ENCODE results near the gene MINK1.

MINK1 gene

DNA sequence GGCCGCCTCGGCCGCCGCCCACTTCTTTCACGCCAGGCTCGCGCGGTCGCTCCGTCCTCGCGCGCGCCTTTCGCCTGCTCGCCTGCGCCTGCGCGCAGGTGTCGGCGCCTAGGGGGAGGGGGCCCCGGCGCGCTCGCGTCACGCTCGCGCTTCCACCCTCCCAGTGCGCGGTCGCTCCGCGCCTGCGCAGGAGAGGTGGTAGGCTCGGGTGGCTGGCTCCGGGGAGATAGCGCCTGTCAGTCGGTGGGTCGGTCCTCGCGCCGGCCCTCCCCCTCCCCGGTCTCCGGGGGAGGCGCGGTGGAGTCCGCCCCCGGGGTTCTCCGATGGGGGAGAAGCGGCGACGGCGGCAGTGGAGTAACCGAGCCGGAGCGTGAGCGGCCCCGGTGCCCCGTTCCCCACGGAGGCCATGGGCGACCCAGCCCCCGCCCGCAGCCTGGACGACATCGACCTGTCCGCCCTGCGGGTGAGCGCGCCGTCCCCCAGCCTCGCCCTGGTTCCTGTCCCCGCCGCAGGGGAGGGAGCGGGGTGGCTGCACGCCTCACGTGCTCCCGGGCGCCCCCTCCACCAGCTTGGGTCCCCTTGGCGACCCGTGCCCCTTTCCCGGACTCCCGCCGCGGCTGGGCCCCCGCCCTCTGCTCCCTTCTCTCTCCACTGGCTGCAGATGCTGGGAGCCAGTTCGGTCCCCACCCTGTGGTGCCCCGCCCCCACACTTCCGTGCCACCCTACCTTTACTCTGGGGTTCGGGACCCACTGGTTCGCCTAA lies at the start of gene MINK1:
Gene MINK1 (plus strand): TSS at position 163 of the 763 bp plus-strand sequence. CDS start 244 bp downstream, at position 407.
- DNase-seq, result peak; percentile 72 to 88

DNA sequence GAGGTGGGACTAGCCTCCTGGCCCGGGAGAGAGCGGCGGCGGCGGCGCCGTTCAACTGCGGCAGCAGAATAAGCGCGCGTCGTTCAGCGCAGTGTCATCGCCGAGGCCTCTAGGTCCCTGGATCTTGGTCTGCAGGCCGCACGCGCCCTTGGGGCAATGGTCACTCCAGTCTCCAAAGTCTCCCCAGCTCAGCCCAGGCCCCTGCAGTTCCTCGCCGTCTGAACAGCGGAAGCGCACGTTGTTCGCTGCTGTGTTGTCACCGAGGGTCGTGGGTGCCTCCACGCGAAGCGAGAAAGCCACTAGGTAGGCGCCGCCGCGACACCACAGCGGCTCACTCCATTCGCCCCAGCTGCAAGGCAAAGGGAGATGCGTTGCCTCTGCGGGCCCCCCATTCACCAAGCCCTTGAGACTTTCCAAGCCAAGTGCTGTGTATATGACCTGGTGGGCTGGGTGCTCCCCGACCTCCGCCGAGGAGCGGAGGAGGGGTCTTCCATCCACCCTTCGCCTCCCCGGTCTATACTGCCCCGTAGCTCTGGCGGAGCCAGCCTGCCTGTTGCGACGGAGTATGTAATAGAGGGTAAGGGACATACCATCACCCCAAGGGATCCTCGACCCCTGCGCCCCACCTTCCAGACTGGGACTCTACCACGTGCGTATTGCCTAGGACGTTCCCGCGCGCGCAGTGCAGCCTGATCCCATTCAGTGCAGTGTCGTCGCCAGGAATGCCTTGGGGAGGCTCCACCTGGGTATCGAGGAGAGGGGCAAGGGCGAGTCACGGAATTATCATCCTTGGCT lies 47.6 kb upstream of the MINK1 start:
- no peak for DNase-seq

DNA sequence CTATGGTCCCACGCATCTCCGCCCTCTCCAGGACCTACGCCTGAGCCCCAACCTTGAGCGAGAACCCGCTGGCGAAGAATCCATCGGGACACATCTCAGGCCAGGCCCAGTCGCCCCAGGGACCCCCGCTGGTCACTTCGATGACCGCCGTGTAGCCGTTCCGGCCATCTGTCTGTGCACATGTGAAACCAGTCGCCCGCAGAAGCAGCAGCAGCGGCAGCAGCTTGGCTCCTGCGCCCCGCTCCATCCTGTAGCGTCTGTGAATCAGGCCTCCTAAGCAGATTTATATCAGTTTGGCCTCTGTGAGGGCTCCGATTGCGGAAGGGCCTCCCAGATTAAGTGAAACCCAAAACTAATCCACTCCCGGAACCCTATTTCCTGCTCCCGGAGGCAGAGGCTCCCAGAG lies 47.0 kb upstream of the MINK1 start, which contains the start of gene VMO1:
Gene VMO1 (minus strand): TSS at position 259 of the 406 bp plus-strand sequence. CDS start 12 bp downstream, at position 247.
- no peak for DNase-seq

DNA sequence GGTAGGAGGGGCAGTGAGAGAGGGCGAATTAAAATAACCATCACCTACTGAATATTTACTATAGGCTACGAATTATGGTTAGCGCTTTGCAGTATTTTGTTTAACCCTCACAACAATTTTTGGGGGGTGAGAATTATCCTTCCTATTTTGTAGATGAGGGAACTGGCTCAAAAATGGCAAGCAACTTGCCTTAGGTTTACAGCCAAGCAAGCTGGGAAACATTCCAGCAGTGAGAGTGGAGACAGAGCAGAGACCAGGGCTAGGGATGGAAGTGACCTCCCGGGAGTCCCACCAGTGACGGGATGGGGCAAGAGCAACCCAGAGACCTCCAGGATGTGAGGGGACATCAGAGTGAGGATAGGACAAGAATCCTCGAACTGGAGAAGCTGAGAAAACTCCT lies 46.6 kb upstream of the MINK1 start:
- no peak for DNase-seq

DNA sequence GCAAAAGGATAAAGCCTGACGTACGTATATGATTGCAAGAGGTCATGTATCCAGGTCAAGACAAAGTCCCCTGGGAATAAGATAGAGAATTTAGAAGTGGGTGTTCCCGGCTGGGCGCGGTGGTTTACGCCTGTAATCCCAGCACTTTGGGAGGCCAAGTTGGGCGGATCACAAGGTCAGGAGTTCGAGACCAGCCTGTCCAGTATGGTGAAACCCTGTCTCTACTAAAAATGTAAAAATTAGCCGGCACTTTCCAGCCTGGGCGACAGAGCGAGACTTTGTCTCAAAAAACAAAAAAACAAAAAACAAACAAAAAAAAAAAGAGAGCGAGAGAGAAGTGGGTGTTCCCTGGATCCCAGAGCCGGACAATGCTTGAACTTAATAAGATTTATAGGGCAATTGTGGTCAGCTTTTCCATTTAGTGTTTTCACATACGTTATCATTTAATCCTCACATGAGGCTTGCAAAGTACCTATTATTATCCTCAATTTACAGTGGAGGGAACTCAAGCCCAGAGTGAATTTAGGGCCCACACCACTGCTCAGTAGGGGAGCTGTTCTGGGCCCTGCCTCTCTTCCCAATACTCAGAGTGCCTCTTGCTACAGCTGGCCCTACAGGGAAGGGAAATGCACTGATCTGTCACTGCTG lies 44.9 kb upstream of the MINK1 start:
- DNase-seq, result no peak

DNA sequence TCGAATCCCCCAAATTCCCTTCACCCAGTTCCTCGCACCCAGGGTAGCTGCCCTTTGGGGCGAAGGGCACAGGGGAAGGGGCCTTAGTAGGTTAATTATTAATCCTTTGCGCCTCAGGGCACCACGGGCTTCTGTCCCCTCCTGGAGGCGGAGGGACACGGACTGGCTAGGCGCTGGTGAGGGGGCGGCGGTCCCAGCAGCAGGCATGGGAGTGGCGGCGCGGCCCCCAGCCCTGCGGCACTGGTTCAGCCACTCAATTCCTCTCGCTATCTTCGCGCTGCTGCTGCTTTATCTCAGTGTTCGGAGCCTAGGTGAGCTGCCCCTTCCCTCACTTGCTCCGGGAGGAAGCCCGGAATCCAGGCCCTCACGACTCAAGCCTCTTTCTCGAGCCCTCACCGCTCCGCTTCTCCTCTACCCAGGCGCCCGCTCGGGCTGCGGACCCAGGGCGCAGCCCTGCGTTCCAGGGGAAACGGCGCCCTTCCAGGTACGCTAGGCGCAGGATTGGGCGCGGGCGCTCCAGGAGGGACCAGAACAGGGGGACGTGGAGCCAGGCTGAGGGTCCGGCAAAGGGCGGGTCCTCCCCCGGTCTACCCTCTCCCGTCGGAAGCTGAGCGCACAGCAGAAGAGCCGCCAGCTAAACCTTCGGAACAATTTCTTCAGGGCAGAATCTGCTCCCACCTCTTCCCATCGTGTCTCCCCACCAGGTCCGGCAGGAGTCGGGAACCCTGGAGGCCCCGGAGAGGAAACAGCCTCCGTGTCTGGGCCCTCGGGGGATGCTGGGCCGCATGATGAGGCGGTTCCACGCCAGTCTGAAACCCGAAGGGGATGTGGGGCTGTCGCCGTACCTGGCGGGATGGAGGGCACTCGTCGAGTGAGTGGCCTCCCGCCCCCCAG lies 44.1 kb upstream of the MINK1 start, which contains the start of gene GLTPD2:
Gene GLTPD2 (plus strand): TSS at position 158 of the 894 bp plus-strand sequence. CDS start 48 bp downstream, at position 206.
- no peak for DNase-seq

DNA sequence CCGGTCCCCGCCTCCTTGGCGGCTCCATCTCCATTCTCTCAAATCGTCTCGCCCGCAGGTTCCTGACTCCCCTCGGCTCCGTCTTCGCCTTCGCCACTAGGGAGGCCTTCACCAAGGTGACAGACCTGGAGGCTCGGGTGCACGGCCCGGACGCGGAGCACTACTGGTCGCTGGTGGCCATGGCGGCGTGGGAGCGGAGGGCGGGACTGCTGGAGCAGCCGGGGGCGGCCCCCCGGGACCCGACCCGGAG lies 43.5 kb upstream of the MINK1 start:
- DNase-seq, result no peak

DNA sequence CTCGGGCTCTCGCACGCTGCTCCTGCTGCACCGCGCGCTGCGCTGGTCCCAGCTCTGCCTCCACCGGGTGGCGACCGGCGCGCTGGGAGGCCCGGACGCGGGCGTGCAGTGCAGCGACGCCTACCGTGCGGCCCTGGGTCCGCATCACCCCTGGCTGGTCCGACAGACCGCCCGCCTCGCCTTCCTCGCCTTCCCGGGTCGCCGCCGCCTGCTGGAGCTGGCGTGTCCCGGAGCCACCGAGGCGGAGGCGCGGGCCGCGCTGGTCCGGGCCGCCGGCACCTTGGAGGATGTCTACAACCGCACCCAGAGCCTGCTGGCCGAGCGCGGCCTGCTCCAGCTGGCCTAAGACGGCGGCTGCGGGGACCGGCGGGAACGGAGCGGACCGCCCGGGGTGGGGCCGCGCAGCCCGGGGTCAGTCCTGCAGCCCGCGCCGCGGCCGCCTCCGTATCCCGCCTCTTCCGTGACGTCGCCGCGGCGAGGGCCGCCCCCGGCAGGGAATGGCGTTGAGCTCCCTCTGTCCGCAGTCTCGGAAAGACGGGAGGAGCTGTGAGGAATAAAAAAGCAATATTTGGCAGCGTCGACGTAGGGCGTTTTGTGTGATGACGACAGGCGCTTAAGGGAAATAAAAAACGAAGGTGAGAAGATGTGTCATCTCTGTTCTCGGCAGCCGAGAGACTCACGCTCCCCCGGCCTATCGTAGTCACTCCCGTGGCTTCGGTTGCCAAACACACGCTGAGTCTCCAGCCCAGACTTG lies 43.0 kb upstream of the MINK1 start:
- DNase-seq, result peak; percentile 74 to 91

DNA sequence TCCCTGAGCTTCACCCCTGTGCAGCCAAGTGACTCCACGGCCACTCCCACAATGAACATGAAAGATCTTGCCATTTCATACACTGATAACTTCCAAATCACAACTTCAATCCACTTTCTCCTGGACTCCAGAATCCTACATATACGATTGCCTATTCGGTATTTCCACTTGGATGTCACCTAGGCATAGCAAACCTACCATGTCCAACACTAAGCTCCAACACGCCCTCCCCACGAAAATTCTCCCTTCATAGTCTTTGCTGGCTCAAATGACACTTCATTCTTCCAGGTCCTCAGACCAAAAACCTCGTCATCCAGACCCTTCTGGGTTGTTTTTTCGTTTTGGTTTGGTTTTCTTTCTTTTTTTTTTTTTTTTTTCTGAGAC lies 42.4 kb upstream of the MINK1 start:
- no peak for DNase-seq

DNA sequence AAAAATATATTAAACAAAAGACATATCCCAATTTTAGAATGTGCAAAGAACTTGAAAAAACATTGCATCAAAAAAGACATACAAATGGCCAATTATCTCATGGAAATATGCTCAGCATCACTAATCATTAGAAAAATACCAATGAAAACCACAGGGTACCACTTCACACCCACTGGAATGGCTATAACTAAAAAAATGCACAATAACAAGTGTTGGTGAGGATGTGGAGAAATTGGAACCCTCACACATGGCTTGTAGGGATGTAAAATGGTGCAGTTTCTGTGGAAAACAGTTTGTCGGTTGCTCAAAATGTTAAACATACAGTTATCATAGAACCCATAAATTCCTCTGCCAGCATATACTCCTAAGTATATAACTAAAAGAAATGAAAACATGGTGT lies 38.0 kb upstream of the MINK1 start:
- no peak for DNase-seq

DNA sequence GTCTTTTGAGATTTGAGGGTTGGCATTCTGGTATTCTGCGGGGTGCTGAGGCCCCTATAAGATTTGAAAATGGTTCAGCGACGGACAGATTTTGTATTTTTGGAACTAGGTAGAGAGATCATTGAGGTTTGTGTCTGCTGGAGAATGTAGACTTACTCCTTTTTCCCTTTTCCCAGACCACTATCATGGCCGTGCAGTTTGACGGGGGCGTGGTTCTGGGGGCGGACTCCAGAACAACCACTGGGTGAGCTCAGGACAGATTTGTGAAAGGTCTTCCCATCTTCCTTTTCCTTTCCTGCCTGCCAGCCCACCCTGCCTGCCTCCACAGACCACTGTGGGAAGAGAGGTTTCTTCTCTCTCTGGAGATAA lies 36.6 kb upstream of the MINK1 start:
- peak in 1 of 2 experiments; percentile 39 for DNase-seq

DNA sequence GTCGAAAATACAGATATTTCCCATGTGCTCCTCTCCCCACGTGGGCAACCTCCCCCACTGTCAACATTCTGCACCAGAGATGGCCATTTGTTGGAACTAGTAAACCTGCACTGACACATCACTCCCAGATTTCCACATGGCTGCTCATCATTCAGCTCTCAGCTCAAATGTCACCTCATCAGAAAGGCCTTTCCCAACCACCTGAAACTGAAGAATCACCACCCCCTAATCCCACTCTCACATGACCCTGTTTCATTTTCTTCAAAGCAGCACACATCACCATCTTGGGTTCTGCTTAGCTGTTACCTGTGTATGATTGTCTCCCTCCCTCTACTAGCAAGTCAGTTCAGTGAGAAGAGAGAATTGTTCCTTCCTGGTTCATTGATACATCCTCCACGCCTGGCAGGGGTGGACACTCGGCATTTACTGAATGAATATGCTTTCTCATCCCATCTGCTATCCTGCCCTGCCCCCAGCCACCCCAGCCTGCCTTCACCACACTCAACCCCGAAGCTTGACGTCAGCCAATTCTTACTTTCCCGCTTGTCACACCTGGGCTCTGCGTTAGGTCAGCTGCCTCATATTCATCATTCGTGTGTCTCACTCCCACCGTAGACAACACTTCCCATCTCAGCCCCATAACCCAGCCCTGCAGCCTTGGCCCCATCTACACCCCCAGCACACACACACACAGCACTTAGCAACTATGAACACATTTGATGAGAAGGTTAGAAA lies 32.5 kb upstream of the MINK1 start:
- no peak for DNase-seq

DNA sequence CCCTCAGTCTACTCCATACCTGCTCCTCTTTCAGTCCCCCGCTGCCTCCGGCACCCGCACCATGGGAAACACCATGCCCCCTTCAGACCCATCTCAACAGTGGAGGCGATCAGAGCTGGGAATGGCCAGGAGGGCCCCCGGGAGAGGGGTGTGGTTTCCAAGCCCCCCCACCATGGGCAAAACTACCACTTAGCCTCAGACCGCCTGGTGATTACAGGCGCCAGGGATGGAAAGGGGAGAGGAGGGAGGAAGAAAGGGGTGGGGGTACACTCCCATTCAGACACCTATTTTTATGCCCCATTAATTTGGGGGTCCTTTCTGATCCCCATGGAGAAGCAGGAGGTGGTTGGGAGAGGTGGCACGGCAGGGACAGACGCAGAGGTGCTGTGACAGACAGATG lies 30.9 kb upstream of the MINK1 start, which contains the start of gene C17orf114:
Gene C17orf114 (minus strand): TSS at position 101 of the 400 bp plus-strand sequence.
- DNase-seq, result no peak

DNA sequence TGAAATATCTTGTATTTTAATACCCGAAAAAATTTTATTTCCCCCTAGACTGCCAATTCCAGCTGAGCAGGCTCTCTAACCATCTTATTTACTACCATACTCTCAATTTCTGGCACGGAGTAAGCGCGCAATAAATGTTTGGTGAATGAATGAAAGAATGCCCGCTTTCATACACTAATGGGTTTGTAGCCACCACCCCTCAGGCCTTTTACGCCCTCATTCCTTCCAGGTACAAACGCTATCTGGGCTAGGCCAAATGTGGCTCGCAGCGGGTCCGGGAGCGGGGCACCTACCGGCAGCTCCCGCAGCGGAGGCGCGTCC lies 26.7 kb upstream of the MINK1 start:
- no peak for DNase-seq

DNA sequence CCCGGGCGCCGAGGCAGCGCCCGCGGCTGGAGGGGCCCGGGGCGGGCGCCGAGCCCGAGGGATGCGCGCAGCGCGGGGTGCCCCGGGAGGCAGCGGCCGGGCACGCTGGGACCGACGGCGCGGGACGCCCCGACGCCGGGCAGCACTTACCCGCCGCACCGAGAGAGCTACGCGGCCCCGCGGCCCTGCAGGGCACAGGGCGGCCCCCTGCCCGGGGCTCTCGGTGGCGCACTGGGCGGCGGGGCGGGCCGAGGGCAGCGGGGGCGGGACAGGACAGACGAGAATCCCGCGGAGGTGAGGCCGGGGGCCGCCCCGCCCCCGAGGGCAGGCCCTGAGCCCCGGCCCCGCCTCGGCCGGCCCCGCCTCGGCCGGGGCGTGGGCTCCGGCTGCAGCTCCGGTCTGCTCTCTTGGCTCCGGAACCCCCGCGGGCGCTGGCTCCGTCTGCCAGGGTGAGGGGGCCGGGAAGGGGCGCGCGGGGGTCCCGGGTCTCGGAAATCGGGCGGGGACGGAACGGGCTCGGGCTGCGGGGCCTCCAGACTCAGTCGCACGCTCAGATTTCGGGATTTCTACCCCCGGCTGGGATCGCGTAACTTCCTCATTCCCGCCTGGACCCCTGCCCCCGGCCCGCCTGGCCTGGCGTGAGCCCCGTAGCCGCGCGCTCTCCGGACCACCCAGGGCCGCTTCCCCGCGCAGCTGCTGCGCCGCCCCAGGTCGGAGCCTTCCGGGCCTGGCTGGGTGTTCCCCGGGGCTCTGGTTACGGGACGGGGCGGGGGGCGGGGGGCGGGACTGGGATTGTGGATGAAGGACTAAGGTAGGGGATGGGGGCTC lies 26.1 kb upstream of the MINK1 start, which contains the start of gene PLD2:
Gene PLD2 (plus strand): TSS at position 376 of the 828 bp plus-strand sequence. CDS start 621 bp downstream, outside the sequence.
- peak; percentile 41 to 73 for DNase-seq

DNA sequence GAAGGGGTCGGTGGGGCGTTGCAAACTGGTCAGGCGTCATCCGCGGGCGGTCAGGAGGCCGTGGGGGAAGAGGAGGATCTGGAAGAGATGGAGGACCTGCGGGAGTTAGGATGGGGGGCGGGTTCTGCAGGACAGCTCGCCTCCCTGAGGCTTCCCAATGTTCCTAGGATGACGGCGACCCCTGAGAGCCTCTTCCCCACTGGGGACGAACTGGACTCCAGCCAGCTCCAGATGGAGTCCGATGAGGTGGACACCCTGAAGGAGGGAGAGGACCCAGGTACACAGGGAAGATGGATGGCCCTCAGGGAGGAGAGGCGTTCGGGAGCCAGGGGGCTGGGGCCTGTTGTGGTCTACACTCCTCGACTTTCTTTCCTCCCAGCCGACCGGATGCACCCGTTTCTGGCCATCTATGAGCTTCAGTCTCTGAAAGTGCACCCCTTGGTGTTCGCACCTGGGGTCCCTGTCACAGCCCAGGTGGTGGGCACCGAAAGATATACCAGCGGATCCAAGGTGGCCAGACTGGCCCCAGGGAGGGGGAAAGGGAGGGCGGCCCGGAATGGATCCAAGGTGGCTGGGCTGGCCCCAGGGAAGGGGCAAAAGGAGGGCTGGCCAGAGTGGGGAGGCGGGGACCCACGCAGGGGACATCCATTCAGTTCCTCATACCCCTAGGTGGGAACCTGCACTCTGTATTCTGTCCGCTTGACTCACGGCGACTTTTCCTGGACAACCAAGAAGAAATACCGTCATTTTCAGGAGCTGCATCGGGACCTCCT lies 25.3 kb upstream of the MINK1 start:
- DNase-seq, result no peak

DNA sequence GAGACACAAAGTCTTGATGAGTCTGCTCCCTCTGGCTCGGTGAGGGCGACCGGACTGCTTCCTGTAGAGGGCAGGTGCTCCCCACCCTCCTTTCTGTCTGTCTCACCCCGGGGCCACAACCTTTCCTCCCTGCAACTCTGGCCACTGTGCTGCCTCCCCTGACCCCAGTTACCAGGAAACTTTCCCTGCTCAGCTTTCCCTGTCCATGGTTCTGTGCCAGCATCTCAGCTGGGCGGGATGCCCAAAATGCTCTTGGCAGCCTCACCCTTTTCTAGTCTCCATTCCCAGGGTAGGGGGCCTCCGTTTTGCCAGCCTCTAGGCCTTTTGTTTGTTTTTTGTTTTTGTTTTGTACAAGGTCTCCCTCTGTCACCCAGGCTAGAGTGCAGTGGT lies 24.8 kb upstream of the MINK1 start:
- DNase-seq, result no peak

DNA sequence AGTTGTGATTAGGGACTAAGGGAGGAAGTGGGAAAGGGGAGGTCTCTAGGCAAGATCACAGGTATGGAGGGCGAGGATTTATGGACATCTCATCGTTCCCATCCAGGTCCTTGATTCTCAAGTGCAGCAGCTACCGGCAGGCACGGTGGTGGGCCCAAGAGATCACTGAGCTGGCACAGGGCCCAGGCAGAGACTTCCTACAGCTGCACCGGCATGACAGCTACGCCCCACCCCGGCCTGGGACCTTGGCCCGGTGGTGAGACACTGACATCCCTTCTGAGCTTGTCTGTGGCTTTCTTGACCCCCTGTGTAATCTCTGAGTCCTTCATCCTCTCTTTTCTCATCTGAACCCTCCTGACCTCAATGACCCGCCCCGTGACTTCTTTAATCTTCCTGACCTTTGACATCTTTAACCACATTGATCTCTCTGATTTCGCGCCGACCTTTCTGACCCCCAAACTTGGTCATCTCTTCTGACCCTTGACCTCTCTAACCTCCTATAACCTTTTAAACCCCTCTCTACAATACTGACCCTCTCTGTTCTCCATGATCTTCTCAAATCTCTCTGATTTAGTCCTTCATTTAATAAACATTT lies 22.3 kb upstream of the MINK1 start:
- DNase-seq, result no peak

DNA sequence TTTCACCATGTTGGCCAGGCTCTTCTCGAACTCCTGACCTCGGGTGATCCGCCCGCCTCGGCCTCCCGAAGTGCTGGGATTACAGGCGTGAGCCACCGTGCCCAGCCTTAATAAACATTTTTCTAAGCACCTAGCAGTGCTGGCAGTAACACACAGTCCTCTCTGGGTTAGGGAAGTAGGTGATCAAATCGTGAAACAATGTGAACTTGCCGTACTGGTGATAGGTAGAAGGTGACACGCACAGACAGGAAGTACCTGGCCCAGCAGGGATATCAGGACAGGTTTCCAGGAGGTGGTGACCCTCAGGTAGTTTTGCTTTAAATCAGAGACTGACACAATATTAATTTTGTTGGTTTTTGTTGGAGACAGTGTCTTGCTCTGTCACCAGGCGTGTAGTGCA lies 21.7 kb upstream of the MINK1 start:
- no peak for DNase-seq
